ENCODE results near the gene LDOC1.

DNA sequence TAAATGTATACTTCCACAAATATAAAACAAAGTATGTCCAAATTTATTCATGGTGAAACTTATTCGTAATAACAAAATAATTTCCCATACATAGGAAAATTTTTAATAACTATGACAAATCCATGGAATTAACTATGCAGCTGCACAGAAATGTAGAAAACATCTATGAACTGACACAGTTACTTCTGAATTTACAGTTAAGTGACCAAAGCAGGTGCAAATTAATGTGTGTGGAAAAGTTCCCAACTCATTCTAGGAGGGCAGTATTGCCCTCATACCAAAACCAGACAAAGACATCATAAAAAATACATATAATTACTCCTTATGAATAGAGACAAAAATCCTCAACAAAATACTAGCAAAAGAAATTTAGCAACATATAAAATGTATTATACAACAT, 12.5 kb downstream of the LDOC1 start:
- TF ChIP-seq, protein P1, sequence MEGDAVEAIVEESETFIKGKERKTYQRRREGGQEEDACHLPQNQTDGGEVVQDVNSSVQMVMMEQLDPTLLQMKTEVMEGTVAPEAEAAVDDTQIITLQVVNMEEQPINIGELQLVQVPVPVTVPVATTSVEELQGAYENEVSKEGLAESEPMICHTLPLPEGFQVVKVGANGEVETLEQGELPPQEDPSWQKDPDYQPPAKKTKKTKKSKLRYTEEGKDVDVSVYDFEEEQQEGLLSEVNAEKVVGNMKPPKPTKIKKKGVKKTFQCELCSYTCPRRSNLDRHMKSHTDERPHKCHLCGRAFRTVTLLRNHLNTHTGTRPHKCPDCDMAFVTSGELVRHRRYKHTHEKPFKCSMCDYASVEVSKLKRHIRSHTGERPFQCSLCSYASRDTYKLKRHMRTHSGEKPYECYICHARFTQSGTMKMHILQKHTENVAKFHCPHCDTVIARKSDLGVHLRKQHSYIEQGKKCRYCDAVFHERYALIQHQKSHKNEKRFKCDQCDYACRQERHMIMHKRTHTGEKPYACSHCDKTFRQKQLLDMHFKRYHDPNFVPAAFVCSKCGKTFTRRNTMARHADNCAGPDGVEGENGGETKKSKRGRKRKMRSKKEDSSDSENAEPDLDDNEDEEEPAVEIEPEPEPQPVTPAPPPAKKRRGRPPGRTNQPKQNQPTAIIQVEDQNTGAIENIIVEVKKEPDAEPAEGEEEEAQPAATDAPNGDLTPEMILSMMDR (IDR thresholded peaks at IDR 0.05), result no peak
- TF ChIP-seq EP300 (IDR thresholded peaks at IDR 0.05), result no peak
- TF ChIP-seq POLR2A (IDR thresholded peaks at IDR 0.05), result no peak
- no peak for TF ChIP-seq POLR2AphosphoS5 (IDR thresholded peaks at IDR 0.05)
